ENCODE results near the gene ROR1.

DNA sequence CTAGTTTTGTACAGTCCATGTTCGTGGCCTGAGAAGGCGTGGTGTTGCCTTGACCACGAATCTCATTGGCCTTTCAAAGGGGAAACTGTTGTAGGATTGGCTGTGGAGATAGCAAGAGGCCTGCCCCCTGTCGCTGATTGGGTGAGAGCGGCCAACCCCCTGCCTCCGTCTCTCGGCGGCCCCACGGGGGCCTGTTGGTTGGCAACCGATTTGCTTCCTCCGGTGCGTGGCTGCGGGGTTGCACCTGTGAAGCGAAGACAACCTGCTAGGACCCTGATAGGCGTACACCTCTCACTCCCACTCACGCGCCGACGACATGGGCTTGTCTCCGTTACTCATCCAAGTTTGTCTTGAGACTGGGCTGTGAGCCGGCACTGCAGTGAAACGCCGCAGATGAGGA is 429.6 kb downstream of the ROR1 start, which contains the start of gene UBE2U:
- TF ChIP-seq, protein P1, sequence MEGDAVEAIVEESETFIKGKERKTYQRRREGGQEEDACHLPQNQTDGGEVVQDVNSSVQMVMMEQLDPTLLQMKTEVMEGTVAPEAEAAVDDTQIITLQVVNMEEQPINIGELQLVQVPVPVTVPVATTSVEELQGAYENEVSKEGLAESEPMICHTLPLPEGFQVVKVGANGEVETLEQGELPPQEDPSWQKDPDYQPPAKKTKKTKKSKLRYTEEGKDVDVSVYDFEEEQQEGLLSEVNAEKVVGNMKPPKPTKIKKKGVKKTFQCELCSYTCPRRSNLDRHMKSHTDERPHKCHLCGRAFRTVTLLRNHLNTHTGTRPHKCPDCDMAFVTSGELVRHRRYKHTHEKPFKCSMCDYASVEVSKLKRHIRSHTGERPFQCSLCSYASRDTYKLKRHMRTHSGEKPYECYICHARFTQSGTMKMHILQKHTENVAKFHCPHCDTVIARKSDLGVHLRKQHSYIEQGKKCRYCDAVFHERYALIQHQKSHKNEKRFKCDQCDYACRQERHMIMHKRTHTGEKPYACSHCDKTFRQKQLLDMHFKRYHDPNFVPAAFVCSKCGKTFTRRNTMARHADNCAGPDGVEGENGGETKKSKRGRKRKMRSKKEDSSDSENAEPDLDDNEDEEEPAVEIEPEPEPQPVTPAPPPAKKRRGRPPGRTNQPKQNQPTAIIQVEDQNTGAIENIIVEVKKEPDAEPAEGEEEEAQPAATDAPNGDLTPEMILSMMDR (IDR thresholded peaks at IDR 0.05), result no peak
- no peak for TF ChIP-seq POLR2A (IDR thresholded peaks at IDR 0.05)

All from testis (tissue), 2 donors.